ENCODE results near the gene C1GALT1C1.
"Not testable (repeated sequence)": the region's sequence is repeated elsewhere in the genome, so short reads cannot be mapped to it uniquely, and the experiment has no call there.

GRCh38 chrX:120664535-120664934 lies 34.7 kb upstream of the C1GALT1C1 start:
- TF ChIP-seq CTCF (IDR thresholded peaks at IDR 0.05; ENCODE audit: insufficient read depth, low read depth, low read length); EZH2 (IDR thresholded peaks at IDR 0.05; ENCODE audit: insufficient read depth, low read length): not testable (repeated sequence)
